HFFc6 (cell line): ENCODE data around the gene FAHD2A. TPM values are rescaled to one million over a fixed set of nuclear protein-coding genes. Genes with fewer than 3 reads are reported as not detected.
"Not testable (repeated sequence)": the region's sequence is repeated elsewhere in the genome, so short reads cannot be mapped to it uniquely, and the experiment has no call there.

ENCODE experiments used
- DNase-seq: peaks from one replicate; pipeline ENCODE4 v3.0.0-alpha.2; 2018
- H3K27ac Mint-ChIP-seq: 2 replicates; pipeline ENCODE4 v1.8.0; 2020; ENCODE audit warnings: mild to moderate bottlenecking, mixed read lengths
- H3K27me3 Mint-ChIP-seq: 2 replicates; pipeline ENCODE4 v1.8.0; 2021; ENCODE audit warnings: mild to moderate bottlenecking, moderate library complexity, mixed read lengths; ENCODE audit not compliant: insufficient read depth
- H3K36me3 Mint-ChIP-seq: 2 replicates; pipeline ENCODE4 v1.8.0; 2021; ENCODE audit warnings: low read depth, mixed read lengths
- H3K4me1 Mint-ChIP-seq: 2 replicates; pipeline ENCODE4 v1.8.0; 2020; ENCODE audit warnings: low read depth, mixed read lengths
- H3K4me3 Mint-ChIP-seq: 2 replicates; pipeline ENCODE4 v1.8.0; 2020; ENCODE audit warnings: mild to moderate bottlenecking, moderate library complexity, mixed read lengths
- H3K9me3 Mint-ChIP-seq: 2 replicates; pipeline ENCODE4 v1.8.0; 2020; ENCODE audit warnings: mild to moderate bottlenecking, mixed read lengths
- CTCF ChIP-seq: fragments of 200-600 bp; sonication (generic); IDR thresholded peaks from 2 replicates; pipeline ENCODE4 v1.5.0; 2021; ENCODE audit warnings: antibody characterized with exemption, mild to moderate bottlenecking
- long read RNA-seq: library from polyadenylated mRNA; unstranded; transcript quantifications from one replicate; pipeline ENCODE4 v2.0.0, GENCODE V29; 2019
- total RNA-seq, 6 experiments: library from RNA; stranded (reverse); fragmentation: NEBNext Ultra II Directional; extraction: Animal tissue kit (Norgen Biotek cat#: 25700); gene quantifications; 2 replicates in 1 of 6; 3 replicates in 5 of 6; pipeline ENCODE4 v1.2.3, GENCODE V29; 2021

Gene FAHD2A
- 10 to 100 TPM; 23.1 to 28.0 (median 26.3) TPM for total RNA-seq
- long read RNA-seq, full-length matches to known transcripts, result 33 of 46 reads
- long read RNA-seq, partial matches to known transcripts, result 2 of 46 reads
- long read RNA-seq, other reads (novel, unspliced or antisense), result 11 of 46 reads

GRCh38 chr2:95402370-95403203 is at the start of gene FAHD2A:
FAHD2A (plus strand) TSS chr2:95402708; CDS start chr2:95405559, 2,851 bp downstream.
- DNase-seq, result peak; percentile 83
- Mint-ChIP-seq H3K9me3 (no peaks in the 10 kb centered on the region), H3K36me3 (no peaks in the 10 kb centered on the region), H3K27ac (peak within 1 kb of the TSS; percentile 98), H3K4me1 (peaks cover 19% of the 10 kb centered on the region), H3K4me3 (peak within 1 kb of the TSS; percentile 100), H3K27me3 (no peaks in the 10 kb centered on the region)
- no peak for TF ChIP-seq CTCF

- Mint-ChIP-seq H3K27ac (no peak overlapping the region), H3K9me3 (no peaks in the 10 kb centered on the region), H3K4me3 (no peak overlapping the region), H3K4me1 (no peaks in the 10 kb centered on the region), H3K36me3 (no peaks in the 10 kb centered on the region), H3K27me3 (peaks cover 16% of the 10 kb centered on the region)
- TF ChIP-seq CTCF, result no peak
- no peak for DNase-seq
These were observed 49.4 kb upstream of the FAHD2A start for GRCh38 chr2:95353055-95353575.

GRCh38 chr2:95353613-95354468 is 48.7 kb upstream of the FAHD2A start:
- DNase-seq, result no peak
- Mint-ChIP-seq H3K27me3 (peaks cover 16% of the 10 kb centered on the region), H3K4me3 (no peak overlapping the region), H3K9me3 (no peaks in the 10 kb centered on the region), H3K27ac (no peak overlapping the region), H3K36me3 (no peaks in the 10 kb centered on the region), H3K4me1 (peaks cover 2% of the 10 kb centered on the region)
- no peak for TF ChIP-seq CTCF

GRCh38 chr2:95354469-95354901 is 48.0 kb upstream of the FAHD2A start:
- Mint-ChIP-seq H3K4me3 (no peak overlapping the region), H3K36me3 (no peaks in the 10 kb centered on the region), H3K9me3 (no peaks in the 10 kb centered on the region), H3K27me3 (peaks cover 11% of the 10 kb centered on the region), H3K4me1 (peaks cover 8% of the 10 kb centered on the region), H3K27ac (no peak overlapping the region)
- TF ChIP-seq CTCF, result no peak
- no peak for DNase-seq

- no peak for DNase-seq
- no peaks in the 10 kb centered on the region for H3K9me3 Mint-ChIP-seq
- H3K4me3 Mint-ChIP-seq, result no peak overlapping the region
- peaks cover 8% of the 10 kb centered on the region for H3K4me1 Mint-ChIP-seq
- H3K27me3 Mint-ChIP-seq, result peaks cover 11% of the 10 kb centered on the region
- H3K27ac Mint-ChIP-seq, result no peak overlapping the region
- H3K36me3 Mint-ChIP-seq, result no peaks in the 10 kb centered on the region
- TF ChIP-seq CTCF, result no peak
These were observed 47.6 kb upstream of the FAHD2A start for GRCh38 chr2:95354925-95355324.

GRCh38 chr2:95355486-95355885 is 47.0 kb upstream of the FAHD2A start:
- not testable (repeated sequence) for H3K4me3 Mint-ChIP-seq, H3K9me3 Mint-ChIP-seq, H3K27ac Mint-ChIP-seq, H3K4me1 Mint-ChIP-seq, DNase-seq, H3K36me3 Mint-ChIP-seq
- peaks cover 11% of the 10 kb centered on the region for H3K27me3 Mint-ChIP-seq
